GM21367 (cell line): ENCODE results near the gene S100A14.

ENCODE experiments used
- ATAC-seq: cut with Tn5 transposase; IDR thresholded peaks from one replicate; pipeline ENCODE4 v1.9.1; 2021; ENCODE audit not compliant: unreplicated experiment

The S100A14 gene

GRCh38 chr1:153616917-153617311 is 789 bp upstream of the S100A14 start:
- ATAC-seq: no peak

- no peak for ATAC-seq
These were observed 719 bp downstream of the S100A14 start for GRCh38 chr1:153615406-153615805.

- ATAC-seq: no peak
These were observed 1.2 kb downstream of the S100A14 start for GRCh38 chr1:153614906-153615305.

DNA sequence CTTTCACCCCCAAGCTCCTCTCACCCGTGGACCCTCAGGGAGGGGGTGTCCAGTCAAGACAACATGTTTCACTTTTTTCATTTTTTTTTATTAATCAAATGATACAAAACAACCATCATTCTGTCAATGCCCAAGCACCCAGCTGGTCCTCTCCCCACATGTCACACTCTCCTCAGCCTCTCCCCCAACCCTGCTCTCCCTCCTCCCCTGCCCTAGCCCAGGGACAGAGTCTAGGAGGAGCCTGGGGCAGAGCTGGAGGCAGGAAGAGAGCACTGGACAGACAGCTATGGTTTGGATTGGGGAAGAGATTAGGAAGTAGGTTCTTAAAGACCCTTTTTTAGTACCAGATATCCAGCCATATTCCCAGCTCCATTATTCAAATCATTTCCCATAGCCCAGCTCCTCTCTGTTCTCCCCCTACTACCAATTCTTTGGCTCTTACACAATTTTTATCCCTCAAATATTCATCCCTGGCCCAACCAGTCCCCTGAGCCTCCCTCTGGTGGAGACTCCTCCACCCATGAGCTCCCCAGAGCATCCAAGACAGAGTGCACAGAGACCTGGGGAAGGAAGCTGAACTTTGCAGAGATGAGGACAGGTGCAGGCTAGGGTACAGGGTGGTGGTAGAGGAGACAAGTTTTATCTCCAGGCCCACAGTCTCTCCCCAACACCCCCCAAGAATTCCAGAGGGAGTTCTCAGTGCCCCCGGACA is 1.8 kb downstream of the S100A14 start:
- ATAC-seq: no peak

DNA sequence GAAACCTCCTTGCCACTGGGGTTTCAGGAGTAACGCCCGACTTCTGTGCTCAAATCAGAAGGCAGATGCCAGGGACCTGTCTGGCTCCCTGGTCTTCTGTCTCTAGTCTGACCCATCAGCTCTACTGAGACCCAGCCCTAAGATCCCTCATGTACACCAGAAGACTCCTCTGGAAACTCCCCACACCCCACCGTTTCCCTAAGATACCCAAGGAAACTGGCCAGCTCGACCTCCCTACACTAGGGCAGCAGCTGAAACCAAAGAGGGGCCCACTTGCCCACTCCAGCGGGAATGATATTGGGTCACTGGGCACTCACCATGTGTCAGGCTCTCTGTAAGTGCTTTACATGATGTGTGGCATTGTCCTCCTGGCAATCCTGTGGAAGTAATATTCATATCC is 2.7 kb downstream of the S100A14 start:
- ATAC-seq: no peak

- no peak for ATAC-seq
These were observed 3.3 kb downstream of the S100A14 start, which contains the start of gene S100A16 for GRCh38 chr1:153612755-153613331. S100A16 (minus strand) TSS chr1:153613137; CDS start chr1:153608151, 4,986 bp downstream.

DNA sequence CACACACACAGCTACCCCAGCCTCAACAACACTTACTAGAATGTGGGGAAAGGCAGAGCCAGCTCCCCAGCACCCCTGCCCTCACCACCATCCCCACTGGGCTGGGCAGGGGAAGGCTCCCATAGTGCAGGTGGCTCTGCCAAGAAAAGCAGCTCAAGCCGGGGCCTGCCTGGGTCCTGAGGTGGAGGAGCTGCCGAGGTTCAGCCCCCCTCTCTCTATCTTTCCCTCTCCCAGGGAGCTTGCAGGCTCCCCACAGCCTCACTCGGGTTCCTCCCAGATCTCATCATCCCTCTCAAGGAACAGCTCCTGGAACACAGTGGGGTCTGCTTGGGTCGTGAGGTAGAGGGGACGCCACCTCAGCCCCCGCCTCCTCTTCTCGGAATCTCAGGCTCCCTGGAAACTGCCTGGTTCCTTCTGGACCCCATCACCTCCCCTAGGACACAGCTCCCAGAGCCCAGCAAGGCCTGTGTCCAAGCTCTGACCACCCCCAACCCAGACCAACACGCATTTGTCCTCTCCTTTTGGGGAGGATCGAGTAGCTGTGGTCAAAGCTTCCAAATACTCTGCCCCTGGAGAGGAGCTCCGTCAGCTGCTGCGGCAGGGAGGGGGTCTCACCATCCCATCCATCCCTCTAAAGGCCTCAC is 3.9 kb downstream of the S100A14 start:
- ATAC-seq: no peak

DNA sequence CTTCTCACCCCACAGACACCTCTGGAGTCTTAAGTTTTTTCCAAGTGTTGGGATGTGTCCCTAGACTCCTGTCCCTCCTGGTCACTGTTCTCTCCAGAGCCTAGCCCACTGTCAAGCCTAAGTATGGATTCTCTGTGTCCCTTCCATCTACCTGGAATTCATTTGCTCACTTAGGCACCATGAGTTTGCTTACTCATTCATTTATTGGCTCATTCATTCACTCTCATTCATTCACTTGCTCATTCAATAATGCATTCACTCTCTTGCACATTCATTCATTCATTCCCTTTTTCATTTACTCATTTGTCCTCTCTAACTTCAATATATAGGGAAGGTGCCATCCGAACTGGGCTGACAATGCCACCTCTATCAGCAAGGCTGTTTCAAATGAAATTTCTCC is 4.8 kb downstream of the S100A14 start:
- ATAC-seq: no peak

DNA sequence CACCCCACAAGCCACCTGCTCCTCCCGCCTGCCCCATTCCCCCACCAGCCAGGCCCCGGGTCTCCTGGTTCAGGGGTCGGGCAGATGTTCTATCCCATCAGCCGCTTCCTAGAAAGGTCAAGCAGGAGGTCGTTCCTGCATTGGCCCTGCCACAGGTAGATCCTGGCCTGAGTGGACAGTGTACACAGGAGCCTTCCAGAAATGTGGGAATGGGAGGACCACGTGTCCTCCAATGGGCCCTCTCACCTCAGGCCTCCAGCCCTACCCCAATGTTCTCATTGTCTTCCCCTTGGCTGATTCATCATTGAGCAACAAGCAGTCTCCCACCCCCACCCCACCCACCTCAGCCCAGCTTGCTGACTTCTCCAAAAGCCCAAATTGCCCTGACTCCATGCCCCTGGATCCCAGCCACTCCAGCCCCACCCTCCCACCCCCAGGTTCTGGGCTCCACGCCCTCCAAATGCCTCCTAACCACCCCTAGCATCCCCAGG is 5.3 kb downstream of the S100A14 start:
- ATAC-seq: no peak

DNA sequence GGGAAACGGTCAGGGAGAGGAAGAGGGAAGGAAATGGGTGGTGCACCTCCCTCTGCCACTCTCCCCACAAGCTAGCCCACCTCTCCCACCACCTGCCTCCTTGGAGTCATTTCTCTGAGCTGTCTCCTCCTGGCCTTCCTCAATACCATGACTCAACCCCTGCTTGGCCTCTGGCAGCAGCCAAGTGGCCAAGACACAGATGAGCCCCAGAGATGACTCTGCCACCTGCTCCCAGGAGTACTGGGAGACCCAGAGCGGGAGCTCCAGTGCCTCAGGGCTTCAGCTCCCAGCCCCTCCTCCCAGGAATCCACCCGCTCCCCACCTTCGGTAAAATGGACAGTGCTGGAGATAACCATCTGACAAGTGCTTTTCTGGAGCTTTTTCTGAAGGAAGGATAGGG is 5.8 kb downstream of the S100A14 start:
- no peak for ATAC-seq

GRCh38 chr1:153609585-153609907 is 6.6 kb downstream of the S100A14 start:
- no peak for ATAC-seq

GRCh38 chr1:153608742-153609584 is 7.2 kb downstream of the S100A14 start:
- no peak for ATAC-seq

DNA sequence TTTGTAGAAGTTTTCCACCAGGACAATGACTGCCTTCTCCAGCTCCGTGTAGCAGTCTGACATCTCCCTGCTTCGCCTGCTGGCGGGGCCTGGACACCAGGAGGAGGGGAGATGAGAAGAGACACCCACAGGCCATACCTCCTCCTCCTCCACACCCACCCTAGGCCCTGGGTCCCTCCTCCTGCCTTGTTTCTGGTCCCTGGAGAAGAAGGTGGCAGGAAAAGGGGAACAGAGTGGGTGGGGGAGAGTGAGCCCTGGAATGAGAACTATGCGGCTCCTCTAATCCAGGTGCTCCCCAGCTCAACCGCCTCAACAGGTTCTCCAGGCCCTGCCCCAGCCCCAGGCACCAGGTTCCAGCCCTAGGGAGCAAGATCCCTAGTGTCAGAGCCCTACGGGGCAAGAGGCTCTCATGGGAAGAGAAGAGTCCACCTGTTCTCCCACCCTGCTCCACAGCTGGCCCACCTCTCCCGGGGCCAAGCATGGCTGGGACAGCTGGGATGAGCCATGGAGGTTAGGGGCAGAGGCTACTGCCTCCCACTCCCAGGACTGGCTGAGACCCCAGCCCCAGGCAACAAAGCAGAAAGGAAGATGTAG is 7.9 kb downstream of the S100A14 start:
- ATAC-seq: no peak

DNA sequence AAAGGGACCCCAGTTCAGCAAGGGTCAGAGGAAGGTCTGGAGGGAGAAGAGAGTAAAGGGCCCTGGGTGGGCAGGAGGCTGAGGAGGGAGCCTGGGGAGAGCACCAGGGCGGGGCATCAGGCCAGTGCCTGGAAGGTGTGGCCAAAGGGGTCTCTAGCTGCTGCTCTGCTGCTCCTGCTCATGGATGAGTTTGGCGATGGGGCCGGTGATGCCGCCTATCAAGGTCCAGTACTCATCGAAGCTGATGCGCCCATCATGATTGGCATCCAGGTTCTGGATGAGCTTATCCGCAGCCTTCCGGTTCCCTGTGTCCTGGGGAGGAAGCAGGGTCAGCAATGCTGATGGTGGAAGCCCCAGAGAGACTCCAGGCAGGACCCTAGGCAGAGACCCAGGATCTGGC is 8.7 kb downstream of the S100A14 start:
- no peak for ATAC-seq

- ATAC-seq: no peak
These were observed 9.9 kb downstream of the S100A14 start for GRCh38 chr1:153606194-153606593.

- no peak for ATAC-seq
These were observed 13.4 kb downstream of the S100A14 start for GRCh38 chr1:153602749-153603148.

DNA sequence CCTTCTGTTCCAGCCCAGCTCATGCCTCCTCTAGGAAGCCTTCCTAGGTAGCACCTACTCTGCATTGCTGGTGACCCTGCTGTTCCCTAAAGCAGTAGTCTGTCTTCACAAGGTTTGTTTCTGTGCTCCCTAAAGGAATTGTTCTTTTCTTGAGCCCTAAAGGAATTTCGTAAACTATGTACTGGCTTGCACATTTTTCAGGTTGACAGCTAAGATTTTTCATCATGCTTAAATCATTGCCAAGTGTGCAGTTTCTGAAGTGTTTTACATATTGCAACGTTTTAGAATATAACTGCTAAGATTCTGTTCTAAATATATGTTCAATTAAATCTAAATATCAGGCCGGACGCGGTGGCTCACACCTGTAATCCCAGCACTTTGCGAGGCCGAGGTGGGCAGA is 16.3 kb downstream of the S100A14 start:
- ATAC-seq: no peak

- ATAC-seq: peak; percentile 95
These were observed 17.6 kb downstream of the S100A14 start for GRCh38 chr1:153598309-153599172.

GRCh38 chr1:153597206-153597605 is 18.9 kb downstream of the S100A14 start:
- ATAC-seq: no peak

- ATAC-seq: no peak
These were observed 23.4 kb downstream of the S100A14 start for GRCh38 chr1:153592748-153593147.
